Measurements from ENCODE around the gene SSB.
A peak's percentile ranks its signal among the peaks of the same experiment; 100 is the strongest.
"Not testable (repeated sequence)": the region's sequence is repeated elsewhere in the genome, so short reads cannot be mapped to it uniquely, and the experiment has no call there.

Gene SSB

GRCh38 chr2:169828141-169828811 is 29.6 kb downstream of the SSB start:
- peak in 49 of 58 donors; percentile 4 to 65 (median 32) for DNase-seq

GRCh38 chr2:169834401-169834800 is 35.7 kb downstream of the SSB start:
- DNase-seq: no peak

- DNase-seq: no peak
Observed at GRCh38 chr2:169838743-169839489, 40.2 kb downstream of the SSB start.

- DNase-seq: peak in 1 of 58 donors; percentile 3
Observed at GRCh38 chr2:169839954-169840746, 41.5 kb downstream of the SSB start.

- no peak for DNase-seq
Observed at GRCh38 chr2:169840747-169841142, 42.1 kb downstream of the SSB start.

GRCh38 chr2:169841625-169842024 is 43.0 kb downstream of the SSB start:
- DNase-seq: not testable (repeated sequence)

- no peak for DNase-seq
Observed at GRCh38 chr2:169845016-169845415, 46.3 kb downstream of the SSB start.

- peak in 42 of 58 donors; percentile 3 to 72 (median 30) for DNase-seq
Observed at GRCh38 chr2:169848959-169849693, 50.5 kb downstream of the SSB start.

- no peak for DNase-seq
Observed at GRCh38 chr2:169849710-169850109, 51.0 kb downstream of the SSB start.

GRCh38 chr2:169853041-169853668 is 54.5 kb downstream of the SSB start:
- DNase-seq: no peak

- not testable (repeated sequence) for DNase-seq
Observed at GRCh38 chr2:169855281-169856258, 56.9 kb downstream of the SSB start.

GRCh38 chr2:169859423-169859822 is 60.8 kb downstream of the SSB start:
- no peak for DNase-seq

- no peak for DNase-seq
Observed at GRCh38 chr2:169860149-169860548, 61.5 kb downstream of the SSB start.

Data from anterior cingulate cortex (tissue), 58 donors.